ENCODE results near the gene HIVEP2.

Gene HIVEP2

DNA sequence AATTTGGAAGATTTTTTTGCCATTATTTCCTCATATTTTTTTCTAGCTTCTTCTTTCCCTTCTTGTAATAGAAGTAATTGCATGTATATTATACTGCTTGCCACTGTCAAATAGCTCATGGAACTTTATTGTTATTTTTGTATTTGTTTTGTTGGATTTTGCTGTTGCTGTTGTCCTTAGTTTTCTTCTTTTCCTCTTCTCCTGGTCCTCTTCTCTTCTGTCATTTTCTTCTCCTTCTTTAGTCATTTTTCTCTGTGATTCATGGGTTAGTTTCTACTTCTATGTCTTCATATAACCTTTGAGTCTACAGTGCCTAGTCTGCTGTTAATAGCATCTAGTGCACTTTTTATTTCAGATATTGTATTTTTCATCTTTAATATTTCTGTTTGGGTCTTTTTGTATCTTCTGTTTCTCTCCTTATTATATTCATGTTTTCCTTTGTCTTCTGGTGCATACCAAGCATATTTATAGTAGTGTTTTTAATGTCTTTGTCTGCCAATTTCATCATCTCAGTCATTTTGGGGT lies 226.2 kb downstream of the HIVEP2 start:
- no peak overlapping the region for H3K4me3 Mint-ChIP-seq
- no peak for ATAC-seq
- H3K9me3 Mint-ChIP-seq, result peaks cover 17 to 27% of the 10 kb centered on the region in 2 donors
- no peak for DNase-seq
- no peaks in the 10 kb centered on the region for H3K27me3 Mint-ChIP-seq
- no peaks in the 10 kb centered on the region for H3K4me1 Mint-ChIP-seq
- H3K27ac Mint-ChIP-seq, result no peak overlapping the region

DNA sequence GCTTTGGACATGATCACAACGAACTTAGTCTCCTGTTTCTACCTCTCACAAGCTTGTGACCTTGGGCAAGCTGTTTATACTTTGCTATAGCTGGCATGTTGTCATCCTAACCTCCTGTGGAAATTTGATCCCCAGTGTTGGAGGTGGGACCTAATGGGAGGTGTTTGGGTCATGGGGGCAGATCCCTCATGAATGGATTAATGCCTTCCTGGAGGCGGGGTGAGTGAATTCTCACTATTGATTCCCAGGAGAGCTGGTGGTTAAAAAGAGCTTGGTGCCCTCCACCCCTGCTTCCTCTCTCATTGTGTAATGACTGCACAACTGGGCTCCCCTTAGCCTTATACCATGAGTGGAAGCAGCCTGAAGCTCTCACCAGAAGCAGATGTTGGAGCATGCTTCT lies 228.9 kb downstream of the HIVEP2 start:
- H3K4me3 Mint-ChIP-seq, result no peak overlapping the region

DNA sequence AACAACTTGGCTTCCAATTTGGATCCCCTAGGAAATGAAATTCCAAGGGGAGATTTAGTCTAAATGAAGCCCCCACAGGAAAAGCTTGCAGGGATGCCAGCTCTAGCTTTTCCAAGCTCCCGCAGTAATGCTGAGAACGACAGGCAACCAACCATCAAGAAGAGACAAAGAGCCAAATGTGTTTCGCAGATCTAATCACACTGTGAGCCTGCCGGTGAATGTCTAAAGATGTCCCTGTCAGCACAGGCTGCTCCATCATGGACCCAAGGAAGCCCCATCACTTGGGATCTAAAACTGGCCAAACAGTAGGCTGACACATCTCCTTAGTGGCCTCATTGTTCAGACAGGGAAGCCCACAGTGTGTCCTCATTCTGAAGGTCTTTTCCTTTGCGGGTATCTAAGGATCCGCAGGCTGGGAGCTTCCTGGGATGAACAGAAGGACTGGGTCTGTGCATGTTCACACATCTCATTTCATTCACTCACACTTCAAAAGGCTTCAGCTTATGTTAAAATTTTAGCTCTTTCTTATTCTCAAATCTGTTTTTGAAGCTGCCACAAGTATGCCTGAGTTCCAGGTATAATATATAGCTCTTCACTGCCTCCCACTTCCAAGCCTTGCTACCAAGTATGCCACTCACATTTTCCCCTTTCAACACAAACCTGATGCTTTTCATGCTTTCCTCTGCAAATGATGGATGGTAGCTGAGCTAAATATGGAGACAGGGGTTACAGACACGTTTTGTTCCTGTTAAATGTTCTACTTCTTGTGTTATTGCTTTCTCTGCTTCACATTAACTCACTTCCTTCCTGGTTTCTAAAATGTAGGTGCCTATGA lies 229.8 kb downstream of the HIVEP2 start:
- DNase-seq (no peak), ATAC-seq (no peak)
- H3K4me3 Mint-ChIP-seq, result no peak overlapping the region
- H3K4me1 Mint-ChIP-seq, result no peaks in the 10 kb centered on the region
- no peaks in the 10 kb centered on the region for H3K27me3 Mint-ChIP-seq
- peaks cover 21 to 28% of the 10 kb centered on the region in 2 donors for H3K9me3 Mint-ChIP-seq
- no peak overlapping the region for H3K27ac Mint-ChIP-seq

More for the DNA sequence above, 228.9 kb downstream of the HIVEP2 start:
- ATAC-seq, result no peak
- H3K9me3 Mint-ChIP-seq, result peaks cover 21 to 27% of the 10 kb centered on the region in 2 donors
- no peaks in the 10 kb centered on the region for H3K4me1 Mint-ChIP-seq
- H3K27me3 Mint-ChIP-seq, result no peaks in the 10 kb centered on the region
- no peak overlapping the region for H3K27ac Mint-ChIP-seq
- no peak for DNase-seq

DNA sequence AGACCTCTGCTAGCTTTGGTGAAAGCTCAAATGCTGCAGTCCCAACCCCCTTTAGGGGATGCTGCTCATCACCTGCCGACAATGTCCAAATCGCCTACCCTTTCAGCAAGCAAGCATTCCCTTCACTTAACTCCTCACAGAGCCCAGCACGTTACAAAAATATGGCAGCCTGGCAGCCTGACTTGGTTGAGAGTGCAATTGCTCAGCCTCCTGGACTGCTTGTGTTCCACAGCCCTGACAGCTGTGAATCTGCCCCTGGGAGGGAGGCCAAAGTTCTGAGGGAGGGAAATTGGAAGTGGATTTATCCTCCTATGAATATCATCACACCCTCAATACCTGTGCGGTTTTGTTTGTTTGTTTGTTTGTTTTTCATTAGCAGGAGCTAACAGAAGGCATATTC lies 231.0 kb downstream of the HIVEP2 start:
- ATAC-seq (no peak), DNase-seq (no peak)
- Mint-ChIP-seq H3K4me1 (no peaks in the 10 kb centered on the region), H3K4me3 (no peak overlapping the region), H3K27me3 (no peaks in the 10 kb centered on the region), H3K27ac (no peak overlapping the region), H3K9me3 (peaks cover 10 to 21% of the 10 kb centered on the region in 2 donors)

DNA sequence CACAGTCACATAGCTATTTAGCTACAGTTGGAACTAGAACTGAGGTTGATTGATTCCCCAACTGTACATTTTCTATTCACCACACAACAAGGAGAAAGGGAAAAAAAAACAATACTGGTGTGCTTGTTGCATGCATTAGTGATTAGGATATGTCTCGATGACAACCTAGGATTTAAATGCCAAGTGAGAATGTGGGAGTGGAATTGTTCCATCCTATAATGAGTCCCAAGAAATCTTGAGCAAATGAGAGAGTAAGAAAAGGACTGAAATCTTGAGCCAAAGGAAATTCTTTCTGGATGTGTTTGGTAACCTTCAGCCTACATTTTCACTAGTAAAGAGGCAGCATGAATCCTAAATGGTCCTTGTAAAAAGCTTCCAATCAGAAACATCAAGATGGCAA lies 232.7 kb downstream of the HIVEP2 start:
- Mint-ChIP-seq H3K4me1 (peaks cover 2% of the 10 kb centered on the region), H3K27me3 (no peaks in the 10 kb centered on the region), H3K4me3 (no peak overlapping the region), H3K9me3 (peaks cover 5 to 9% of the 10 kb centered on the region in 2 donors), H3K27ac (no peak overlapping the region)
- DNase-seq, result no peak
- ATAC-seq, result no peak

DNA sequence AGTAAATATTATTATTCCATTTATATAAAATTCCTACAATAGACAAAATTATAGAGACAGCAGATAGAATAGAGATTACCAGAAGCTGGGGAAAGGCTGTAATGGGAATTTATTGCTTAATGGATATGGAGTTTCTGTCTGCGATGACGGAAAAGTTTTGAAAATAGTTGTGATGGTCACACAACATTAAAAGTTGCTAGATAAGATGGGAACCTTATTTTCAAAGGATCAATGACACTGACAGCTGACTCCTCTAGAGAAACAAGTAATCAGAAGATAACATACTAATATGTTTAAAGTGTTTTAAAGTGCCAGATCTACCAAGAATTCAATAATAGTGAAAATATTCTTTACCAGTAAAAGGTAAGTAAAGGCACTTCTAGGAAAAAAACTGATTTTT lies 236.3 kb downstream of the HIVEP2 start:
- peaks cover 5 to 7% of the 10 kb centered on the region in 2 donors for H3K9me3 Mint-ChIP-seq
- H3K27ac Mint-ChIP-seq, result no peak overlapping the region
- DNase-seq, result no peak
- no peak for ATAC-seq
- no peak overlapping the region for H3K4me3 Mint-ChIP-seq
- H3K4me1 Mint-ChIP-seq, result peaks cover 17% of the 10 kb centered on the region
- no peaks in the 10 kb centered on the region for H3K27me3 Mint-ChIP-seq

DNA sequence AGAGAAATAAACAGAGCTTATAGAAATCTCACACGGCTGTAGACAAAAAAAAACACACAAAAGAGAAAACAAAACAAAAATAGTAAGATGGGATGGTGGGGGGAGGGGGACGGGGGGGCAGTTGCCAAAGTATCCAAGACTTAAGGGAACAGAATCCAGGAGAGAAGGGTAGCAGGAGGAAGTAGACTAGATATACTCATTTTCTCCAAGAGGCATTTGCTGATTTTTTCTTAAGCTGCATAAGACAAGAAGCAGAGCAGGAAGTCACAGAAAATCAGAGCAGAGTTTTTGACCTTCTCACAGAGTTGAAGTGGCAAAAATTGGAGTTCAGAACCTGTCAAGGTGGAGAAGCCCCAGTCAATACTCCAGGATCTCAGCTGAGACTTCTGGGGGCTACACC lies 237.7 kb downstream of the HIVEP2 start:
- no peaks in the 10 kb centered on the region for H3K27me3 Mint-ChIP-seq
- H3K4me1 Mint-ChIP-seq, result peaks cover 28% of the 10 kb centered on the region
- ATAC-seq (no peak), DNase-seq (no peak)
- no peak overlapping the region for H3K4me3 Mint-ChIP-seq
- H3K9me3 Mint-ChIP-seq, result peaks cover 5 to 7% of the 10 kb centered on the region in 2 donors
- H3K27ac Mint-ChIP-seq, result no peak overlapping the region

DNA sequence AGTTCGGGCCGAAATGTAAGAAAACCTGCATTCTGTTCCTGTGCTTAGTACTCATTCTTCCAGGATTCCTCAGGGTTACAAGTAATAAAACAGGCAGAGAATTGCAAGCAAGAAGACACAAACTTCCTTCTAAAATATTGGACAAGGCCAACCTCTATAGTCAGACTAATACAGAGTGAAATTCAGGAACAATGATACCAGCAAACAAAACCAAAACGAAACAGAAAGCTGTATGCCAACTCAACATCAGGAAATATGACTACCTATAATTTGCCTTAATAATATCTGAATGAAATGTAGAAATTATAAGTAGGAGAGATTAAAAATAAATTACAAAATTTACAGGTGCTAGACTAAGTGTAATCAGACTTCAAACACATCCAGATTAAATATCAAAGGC lies 238.8 kb downstream of the HIVEP2 start:
- no peaks in the 10 kb centered on the region for H3K27me3 Mint-ChIP-seq
- H3K27ac Mint-ChIP-seq, result no peak overlapping the region
- peak overlapping the region in 1 of 2 donors; percentile 4 for H3K4me3 Mint-ChIP-seq
- ATAC-seq, result no peak
- no peak for DNase-seq
- peaks cover 0 to 7% of the 10 kb centered on the region in 2 donors for H3K9me3 Mint-ChIP-seq
- peaks cover 29% of the 10 kb centered on the region for H3K4me1 Mint-ChIP-seq

DNA sequence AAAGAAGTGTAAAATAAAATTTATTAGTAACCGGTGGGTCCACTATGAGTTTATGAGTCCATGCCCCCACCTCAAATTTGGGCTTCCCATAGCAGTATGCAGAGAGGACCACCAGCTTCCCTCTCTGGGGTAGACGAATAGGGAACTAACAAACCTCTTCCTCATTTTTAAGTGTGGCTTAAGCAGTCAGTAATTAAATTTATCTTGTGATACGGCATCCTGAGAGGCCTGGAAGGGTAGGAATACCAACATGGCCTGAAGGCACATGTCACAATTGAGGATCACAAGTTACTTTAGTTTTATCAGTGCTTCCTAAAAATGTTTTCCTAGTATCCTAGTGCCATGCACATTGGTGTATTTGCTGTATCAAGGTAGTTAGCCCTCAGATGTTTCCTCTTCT lies 239.9 kb downstream of the HIVEP2 start:
- H3K27ac Mint-ChIP-seq, result no peak overlapping the region
- no peak overlapping the region for H3K4me3 Mint-ChIP-seq
- H3K27me3 Mint-ChIP-seq, result no peaks in the 10 kb centered on the region
- peaks cover 0 to 4% of the 10 kb centered on the region in 2 donors for H3K9me3 Mint-ChIP-seq
- DNase-seq (no peak), ATAC-seq (no peak)
- H3K4me1 Mint-ChIP-seq, result peaks cover 29% of the 10 kb centered on the region

DNA sequence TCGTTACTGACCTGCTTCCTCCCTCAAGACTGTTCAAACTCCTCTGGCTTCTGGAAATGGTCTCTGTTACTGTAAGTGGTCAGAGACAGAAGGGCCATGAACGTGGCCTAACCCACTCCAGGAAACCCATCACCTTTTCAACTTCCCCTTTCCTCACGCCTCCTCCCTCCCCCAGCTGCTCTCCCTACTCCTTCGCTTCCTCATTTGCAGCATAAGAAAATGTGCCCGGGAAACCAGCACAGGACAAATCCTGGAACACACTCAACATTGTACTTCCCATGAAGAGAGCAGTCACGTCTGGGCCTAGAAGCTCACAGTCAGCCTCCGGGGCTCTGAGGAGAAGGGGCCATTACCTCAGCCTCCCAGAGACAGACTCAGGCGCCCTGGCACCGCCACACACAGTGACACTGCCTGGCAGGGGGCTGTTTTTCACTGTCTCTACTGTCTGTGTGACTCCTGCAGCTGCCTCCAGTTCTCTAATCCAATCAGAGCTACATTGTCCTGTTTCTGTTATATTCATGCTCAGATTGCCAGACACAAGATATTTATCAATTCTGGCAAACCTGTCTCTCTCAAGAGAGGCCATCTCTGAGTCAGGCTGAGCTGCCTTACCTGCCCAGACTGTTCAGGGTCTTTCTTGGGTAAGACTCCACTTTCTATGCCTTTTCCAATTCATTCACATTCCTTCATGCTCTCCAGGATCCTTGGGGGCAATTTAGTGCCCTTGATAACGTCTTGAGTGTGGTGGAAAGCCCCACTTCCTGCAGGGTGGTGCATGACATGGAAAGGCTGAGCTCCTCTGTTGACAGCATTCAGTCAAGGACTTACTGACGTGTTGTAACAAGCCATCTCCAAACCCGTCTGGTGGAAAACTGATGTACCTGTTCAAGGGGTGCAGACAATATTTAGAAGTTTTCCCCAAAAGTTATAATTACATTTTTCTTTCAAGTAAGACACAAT lies 242.2 kb downstream of the HIVEP2 start:
- Mint-ChIP-seq H3K9me3 (peaks cover 0 to 5% of the 10 kb centered on the region in 2 donors), H3K27me3 (no peaks in the 10 kb centered on the region), H3K27ac (peak overlapping the region in 1 of 2 donors; percentile 72), H3K4me3 (no peak overlapping the region), H3K4me1 (peaks cover 38% of the 10 kb centered on the region)
- ATAC-seq (no peak), DNase-seq (no peak)
